GOT3 (cell line): Measurements from ENCODE around the gene SORBS2.

ENCODE experiments used
- DNase-seq: peaks from one replicate; lab custom pipeline; 2025; ENCODE audit warnings: mixed read lengths; lab: John Stamatoyannopoulos, UW

The SORBS2 gene

DNA sequence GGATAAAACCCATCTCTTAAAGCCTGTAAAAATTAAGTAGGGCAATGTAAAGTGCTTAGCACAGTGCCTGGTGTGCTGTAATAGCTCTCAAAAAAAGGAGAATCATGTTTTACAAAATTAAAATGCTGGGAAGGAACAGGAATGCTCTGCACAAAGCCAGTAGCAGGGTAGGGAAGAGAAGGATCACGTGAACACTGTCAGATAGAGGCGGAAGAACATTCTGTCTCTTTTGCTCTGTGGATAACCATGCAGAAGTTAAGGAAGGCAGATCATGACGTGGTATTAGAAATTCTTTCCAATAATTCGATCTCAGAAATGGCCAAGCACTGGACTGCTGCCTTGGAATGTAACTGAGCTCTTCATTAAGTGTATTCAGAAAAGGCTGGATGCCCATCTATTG, 140.5 kb downstream of the SORBS2 start:
- no peak for DNase-seq

DNA sequence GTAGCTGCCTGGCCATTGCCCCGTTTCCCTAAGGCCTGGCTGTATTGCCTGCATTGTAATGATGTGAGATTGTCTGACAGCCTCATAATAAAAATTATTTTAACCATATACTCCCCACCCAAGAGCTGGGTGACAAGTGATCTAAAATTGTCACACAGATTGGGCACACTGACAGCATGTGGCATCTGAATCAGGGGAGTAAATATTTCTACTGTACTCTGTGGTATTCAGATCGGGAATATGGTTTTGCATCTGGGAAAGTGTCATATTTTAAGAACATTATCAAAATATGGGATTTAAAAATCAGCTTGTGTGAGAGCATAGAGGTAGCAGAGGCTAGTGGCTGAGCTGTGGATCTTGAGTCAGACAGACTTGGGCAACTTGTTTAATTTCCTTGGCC, 140.9 kb downstream of the SORBS2 start:
- DNase-seq = no peak

DNA sequence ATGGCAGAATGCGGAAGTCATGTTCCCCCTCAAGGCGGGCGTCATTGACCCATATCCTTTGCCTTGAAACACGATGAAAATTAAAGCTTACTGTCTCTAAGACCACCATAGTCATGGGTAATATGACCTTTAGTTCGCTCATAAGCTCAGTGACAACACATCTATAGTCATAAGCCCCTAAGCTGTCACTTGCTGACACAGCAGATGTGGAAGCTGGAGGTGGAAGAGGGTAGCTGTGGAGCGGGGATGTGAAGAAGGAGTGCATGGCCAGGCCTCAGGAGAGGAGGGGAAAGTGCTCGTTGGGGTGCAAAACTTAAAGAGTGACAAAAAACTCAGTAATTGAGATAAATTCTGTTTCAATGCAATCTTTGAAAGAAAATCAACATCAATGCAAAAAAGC, 142.7 kb downstream of the SORBS2 start:
- DNase-seq = no peak

DNA sequence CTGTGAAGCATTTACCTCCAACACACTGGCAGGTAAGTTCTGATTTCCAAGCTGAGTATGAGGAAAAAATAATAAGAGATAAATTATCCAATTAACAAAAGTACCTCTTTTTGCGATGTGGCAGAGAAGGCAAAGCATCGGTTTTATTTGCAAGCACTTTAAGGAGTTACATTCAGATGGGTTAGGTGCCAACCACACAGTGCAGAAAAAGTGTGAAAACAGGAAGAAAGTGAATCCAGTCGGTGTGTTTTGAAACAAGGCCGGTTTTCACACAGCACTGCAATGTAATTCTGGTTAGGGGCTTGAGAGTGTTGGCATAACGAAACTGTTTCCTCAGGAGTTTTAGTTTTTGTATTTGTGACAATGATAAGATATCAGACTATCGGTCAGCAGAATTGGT, 145.8 kb downstream of the SORBS2 start:
- no peak for DNase-seq

DNA sequence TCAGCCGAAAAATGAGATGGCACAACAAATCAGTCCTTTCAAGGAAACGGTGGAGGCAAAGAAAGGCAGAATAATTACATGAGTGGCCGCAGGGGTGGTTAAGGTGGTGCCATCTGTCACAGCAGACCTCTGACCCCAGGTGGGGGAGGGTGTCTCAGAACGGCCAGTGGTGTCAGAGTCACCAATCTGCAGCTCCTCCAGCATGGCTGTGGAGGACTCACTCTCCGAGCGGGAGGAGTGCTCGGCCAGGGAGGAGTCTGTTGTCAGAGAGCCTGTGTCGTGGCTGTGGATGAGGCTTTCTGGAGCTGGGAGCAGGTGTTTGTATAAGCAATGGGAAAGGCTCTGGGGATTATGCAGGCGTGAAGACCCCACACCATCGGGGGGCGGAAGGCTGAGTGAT, 146.3 kb downstream of the SORBS2 start:
- no peak for DNase-seq

DNA sequence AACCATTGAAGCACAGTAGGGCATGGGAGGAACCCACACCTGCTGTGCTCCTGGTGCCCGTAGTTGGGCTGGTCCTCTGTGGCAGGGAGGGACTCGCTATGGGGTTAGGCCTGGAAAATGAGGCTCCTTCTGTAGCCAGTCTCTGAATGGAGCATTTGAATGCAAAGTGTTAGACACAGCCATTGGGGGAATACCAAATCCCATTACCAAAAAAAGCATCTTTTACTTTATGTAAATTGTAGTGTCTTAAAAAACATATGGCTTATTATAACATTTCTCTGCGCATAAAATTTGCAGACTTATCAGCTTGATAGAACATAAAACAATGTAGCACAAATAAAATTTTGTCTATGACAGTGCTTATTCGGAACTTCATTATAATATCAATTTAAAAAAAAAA, 147.5 kb downstream of the SORBS2 start:
- DNase-seq = no peak

DNA sequence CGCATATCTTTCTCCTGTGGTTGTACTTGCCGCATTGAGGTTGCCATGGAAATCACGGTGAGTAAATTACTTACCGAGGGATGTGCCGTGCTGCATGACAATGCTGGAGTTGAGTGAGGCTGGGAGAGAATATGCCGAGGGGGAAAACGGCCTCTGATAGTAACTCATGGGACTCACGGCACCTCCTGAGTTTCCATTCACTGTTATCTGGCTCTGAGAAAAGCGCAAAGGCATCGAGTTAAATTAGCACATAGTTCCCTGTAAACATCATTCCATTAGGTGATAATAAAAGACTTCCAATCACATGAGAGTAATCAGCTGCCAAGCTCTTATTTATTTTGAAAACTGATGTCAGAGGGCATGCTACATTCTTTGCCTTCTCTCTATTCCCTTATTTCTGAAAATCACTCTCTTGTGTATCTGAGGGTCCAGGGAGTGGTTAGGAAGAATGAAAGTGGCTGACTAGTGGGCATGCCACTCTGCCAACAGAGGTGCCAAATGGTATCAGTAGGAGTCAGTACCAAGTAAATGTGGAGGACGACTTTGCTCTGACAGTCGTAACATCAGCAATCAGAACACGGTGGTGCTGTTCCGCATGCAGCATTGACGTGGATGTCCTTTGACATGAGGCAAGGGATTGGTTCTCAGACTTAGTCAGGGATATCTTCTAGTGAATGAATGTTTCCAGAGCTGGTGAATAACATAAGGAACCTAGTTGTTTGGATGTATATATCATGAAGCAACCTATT, 149.8 kb downstream of the SORBS2 start:
- no peak for DNase-seq

DNA sequence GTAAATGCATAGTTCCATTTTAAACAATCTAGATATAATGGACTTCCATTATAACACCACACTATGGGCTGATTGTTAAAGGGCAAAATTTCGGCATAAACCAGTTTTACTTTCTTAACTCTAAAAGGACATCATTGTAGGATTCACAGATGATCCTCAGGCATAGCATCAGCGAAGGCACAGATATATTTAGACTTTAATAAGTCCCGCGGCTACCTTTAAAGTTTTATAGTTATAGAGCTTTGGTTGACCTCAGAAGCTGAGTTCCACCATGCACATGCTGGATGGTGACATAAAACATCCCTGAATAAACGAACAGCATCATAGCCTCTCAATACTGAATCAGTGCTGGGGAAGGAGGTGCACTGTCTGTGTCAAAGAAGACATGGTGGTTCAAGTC, 151.7 kb downstream of the SORBS2 start:
- DNase-seq = no peak

DNA sequence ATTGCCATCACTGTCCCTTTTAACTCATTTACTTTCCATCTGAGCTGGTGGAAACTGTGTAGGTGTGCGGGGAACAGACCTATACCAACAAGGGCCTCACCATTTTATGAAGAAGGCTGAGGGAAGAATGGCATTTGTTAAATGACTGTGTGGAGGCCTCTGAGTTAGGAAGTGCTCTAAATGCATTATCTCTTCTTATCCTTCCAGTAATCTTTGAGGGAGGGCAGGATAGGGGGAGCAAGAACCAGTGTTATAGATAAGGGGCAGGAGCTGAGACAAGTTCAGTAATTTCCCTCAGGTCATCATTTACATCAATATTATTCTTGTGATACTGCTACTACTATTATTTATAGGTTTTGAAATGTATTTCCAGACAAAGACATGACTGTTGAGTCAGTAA, 154.3 kb downstream of the SORBS2 start:
- DNase-seq = no peak

DNA sequence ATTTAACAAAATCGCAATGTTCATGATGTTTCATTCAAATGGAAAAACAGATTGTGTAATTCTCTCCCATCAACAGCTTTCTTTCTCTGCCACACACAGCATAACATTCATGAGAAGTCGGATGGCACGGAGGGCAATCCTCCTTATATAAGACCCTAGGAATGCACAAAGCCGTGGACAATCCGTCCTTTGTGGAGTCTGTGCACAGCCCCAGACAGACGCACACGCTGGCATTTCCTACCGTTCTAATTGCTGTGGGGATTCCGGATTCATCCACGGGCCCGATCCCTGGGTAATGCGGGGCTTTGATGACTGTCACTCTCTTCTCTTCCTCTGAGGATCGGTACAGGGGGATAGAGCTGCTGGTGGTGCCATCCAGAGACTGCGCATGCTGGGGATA, 154.8 kb downstream of the SORBS2 start:
- DNase-seq = no peak

DNA sequence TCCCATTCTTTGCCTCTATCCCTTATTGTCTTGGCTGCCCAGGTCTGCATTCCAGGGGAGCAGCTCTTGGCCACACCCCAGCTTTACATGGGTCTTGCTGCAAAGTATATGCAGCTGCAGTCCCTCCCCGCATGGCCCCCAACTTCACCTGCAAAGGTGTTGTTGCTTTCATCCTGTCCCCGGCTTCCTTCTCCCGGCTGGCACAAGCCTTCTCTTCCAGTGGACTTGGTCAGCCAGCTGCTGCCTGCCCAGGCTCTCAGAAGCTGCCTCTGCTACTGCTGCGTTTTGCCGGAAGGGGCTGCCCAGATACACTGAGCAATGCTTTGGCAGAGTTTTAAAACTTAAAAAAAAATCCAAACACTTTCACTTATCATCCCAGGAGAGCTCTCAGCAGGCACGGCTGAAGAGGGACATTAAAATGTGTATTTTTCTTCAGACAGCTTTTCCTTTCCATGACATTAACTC, 155.5 kb downstream of the SORBS2 start:
- DNase-seq = no peak

DNA sequence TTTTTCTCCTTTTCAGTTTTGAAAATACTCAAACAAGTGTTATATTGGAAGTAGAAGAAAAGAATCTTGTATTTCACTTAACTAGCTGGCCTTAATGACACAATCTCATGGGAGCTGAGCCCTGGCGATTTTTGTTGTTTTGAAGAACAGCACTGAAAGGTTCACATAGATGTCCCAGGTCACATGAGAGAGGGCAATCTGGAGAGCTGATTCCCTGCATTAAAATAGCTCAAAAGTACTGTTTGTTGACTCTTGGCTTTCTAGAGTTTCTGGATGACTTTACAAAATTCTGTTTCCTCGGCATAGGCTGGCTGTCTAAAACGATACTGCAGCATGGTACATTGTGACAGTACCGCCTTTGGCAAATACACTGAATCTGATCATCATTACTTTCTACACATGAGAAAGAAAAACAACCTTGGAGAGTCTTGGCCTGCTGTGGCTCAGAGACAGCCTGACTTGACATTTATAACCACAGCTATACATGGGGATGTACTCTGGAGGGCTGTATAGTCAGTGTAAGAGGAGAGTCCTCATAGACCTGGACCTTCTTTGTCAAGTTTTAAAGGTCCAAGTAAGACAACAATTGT, 156.9 kb downstream of the SORBS2 start:
- no peak for DNase-seq

DNA sequence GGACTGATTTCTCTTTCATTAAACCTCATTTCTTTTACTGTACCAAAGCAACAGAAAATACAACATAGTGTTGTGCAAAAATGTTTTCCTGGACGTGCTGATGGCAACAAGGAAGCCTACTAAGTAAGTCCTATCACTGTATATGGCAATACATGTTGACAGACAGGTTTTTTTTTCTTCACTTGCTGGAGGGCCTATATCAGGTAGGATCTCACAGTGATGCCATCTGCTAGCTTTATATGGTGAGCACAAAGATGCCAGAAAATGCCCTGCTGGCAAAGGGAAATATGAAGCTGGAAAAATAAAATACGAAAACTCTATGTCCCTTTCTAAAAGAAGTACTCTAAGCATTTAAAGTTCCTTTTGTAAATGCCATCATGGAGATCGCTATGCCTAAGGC, 157.7 kb downstream of the SORBS2 start:
- DNase-seq = no peak

DNA sequence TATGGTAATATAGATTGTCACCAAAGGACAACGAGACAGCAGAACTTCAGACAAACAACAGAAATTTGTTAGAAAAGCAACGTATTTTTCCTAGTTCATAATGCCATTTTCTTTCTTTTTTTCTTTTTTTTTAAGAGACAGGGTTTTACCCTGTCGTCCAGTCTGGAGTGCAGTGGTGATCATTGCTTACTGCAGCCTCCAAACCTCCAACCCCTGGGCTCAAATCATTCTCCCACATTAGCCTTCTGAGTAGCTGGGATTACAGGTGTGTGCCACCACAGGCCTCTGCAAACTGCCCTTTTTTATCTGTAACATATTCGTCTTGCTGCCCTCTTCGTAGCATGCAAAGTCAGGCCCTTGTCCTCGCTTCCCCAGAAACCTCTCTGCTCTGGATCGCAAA, 160.1 kb downstream of the SORBS2 start:
- no peak for DNase-seq

DNA sequence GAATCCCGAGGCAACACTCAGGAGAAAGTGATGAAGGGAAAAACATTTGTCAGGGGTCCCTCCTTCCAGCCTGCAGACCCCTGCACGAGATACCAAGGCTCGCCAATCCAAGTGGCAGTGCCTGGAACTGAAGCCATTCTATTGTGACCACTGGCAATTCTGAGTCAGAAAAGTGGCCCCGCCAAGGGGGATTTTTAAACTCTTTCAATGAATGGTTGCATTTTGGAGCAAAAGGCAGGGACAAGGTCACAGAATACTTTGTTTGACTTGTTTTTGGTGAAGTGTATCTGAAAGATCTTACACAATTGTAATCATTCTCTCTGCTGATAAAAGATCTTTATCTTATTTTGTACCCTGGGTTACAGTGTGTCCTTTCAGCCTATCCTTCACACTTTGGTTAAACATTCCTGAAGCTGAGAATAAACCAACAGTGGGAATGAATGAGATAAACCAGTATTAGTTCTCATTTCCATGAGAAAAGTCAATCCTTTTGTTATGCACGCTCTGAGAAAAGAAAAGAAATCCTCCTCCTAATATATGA, 160.8 kb downstream of the SORBS2 start:
- DNase-seq = no peak

DNA sequence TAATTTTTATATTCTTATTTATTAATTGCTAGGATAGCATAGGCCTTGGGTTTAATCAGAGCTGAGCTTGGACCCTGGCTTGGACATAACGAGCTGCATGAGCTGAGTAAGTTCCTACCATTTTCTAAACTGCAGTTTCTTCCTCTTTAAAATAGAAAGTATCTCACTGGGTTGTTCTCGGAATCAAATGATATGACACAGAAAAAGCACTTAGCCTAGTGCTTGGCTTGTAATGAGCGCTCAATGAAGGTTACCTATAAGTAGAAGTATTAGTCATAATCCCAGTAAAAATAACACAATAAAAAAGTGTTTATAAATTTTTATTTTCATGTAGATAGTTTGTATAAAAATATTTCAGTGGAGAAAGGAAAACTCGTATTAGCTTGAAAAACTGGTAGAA, 163.4 kb downstream of the SORBS2 start:
- no peak for DNase-seq

DNA sequence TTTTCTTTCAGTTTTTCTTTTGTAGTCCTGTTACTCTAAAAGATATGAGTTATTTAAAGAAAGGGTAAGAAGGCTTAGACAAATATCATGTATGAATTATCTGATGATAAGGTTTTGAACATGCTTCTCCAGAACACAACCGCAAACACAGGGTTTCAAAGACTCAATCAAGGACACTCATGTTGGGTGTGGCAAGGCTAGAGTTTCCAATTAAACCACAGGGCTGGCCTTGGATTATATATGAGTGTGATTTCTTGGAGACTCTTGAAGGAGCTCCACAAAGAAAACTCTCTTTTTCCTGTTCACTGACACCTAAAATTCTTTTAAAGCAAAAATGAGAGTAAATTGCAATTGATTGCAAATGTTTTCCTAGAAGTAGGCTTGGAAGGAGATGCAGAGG, 166.6 kb downstream of the SORBS2 start:
- no peak for DNase-seq

DNA sequence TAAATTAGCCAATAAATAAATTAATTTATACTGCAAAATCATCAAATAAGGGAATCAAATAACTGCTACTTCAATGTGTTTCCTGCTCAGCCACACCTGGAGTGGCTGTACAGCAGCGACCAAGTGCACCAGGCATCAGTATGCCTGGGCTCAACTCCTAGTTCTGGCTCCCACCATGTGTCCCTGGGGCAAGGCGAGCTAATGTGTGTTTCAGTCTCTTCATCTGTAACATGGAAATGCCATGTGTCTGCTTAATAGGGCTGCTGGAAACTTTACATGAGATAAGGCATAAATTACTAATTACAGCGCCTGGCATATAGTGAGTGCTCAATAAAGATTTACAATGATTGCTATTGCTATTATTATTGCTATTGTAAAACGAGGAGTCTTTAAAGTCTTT, 167.6 kb downstream of the SORBS2 start:
- no peak for DNase-seq

DNA sequence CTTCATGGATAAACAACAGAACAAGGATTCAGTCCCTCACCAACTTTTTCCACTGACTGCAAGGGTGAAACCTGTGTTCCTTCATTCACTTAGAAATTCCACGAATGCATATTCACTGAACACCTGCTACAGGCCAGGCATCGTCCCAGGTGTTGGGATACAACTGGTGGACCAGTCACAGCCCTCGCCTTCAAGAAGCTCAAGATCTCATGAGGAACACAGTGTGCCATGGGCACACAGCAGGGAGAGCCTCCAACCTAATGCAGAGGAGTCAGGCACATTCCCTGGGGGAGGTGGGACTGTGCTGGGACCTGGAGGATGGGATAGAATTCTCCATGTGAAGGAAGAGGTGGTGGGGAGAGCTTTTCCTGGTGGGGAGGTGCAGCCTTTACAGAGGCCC, 169.1 kb downstream of the SORBS2 start:
- DNase-seq = no peak

DNA sequence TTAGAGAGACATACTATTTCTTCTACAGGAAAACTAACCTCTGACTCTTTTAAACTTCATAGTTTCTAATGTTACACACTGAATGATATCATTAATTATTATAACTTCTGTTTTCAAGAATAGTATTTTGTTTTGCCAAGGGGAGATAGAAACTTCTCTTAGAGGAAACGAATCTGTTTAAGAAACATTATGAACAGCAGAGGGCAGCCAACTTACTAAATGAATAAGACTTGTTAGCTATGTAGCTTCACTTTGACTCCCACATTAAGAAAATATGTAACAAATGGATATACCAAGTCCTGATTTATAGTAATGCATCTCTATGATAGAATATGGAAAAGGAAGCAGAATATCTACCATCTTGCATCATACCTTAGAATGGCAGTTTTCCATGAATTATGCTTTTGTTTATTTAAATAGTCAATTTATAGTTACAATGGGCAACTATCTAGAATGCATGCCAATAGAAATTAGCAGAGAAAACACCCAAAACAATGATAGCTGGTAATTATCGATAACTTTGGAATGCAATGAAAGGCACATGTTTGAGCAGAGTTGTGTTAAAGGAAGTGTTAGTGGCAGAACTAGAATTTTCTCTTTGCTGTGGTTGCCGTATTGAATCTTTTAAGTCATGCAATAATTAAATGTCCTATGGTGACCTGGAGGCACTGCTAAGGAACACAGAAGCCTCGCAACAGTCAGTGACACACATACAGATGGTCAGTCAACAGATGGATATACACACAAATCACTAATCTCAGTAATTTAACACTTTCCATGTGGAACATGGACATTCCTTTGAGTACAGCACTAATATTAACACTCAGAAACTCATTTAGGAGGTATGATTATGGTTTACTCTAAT, 171.0 kb downstream of the SORBS2 start:
- no peak for DNase-seq

DNA sequence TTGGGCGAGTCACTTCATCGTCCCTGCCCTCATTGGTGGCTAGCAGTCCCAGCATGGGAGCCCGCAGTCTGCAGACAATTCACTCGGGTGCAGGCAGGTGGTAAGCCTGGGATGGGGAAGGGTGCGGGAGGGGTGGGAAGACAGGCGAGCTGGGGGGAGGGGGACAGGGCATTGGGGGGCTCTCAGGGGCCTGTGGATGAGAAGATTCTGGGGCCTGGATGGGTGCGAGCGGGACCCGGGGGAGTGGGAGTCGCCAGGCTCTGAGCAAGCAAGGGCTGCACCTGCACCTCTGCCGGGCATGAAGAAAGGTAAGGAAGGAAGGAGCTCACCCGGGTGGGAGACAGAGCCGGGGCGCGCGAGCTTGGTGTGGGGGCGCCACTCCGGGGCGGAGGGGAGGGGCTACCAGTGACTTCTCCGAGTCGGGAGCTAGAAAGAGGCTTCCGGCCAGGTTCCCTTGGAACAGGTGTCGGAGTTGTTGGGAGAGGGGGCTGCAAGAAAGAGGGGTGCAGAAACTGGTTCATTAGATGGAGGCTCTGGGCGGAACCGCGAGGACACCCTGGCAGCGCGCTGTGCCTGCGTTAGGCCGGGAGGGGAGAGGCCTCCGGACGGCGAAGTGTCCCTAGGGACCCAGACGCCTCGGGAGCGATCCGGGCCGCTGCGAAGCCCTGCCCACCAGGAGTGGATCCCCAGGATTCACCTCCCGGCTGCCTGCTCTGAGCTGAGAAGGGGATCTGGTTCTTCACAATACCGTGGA, 173.3 kb downstream of the SORBS2 start:
- DNase-seq = no peak

DNA sequence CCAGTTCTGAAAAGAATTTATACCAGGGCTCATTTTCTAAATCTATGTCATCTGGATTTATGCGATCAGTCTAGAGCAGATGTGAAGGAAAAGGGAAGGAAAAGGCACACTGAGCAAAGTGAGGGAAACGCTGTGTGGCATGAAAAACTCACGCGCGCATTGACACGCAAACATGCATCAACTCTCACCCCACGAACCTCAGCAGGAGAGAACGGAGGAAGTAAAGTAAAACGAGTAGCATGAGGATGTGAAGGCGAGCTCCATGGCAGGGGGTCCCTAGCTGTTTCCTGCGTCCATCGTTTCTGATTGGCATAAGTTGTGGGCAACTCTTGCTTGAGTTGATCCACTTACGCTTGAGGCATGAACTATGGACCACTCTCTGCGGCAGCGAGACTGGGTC, 173.9 kb downstream of the SORBS2 start:
- no peak for DNase-seq
